RPMI8226 (cell line): ENCODE data around the gene PLCL1.
"Not testable (repeated sequence)": the region's sequence is repeated elsewhere in the genome, so short reads cannot be mapped to it uniquely, and the experiment has no call there.

ENCODE experiments used
- DNase-seq: peaks from one replicate; pipeline ENCODE4 v3.0.0-alpha.2; 2015

PLCL1 gene

DNA sequence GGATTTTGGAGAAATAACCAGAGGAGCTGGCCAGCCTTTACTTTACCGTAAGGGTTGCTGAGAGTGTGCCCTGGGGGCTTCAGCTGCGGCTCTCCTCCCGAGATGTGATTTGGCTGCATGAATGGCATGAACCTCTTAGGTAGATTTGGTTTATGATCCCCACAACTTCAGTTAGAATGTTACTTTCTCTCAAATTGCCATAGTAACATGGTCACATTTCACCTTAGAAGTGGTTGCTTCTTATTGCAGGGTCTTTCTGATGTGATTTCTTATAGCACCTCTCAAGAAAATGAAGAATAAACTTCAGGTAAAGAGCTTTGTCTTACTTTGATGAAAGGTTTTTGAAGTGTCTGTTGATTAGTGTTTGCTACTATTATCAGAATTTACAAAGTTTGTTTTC lies 5.6 kb downstream of the PLCL1 start:
- DNase-seq = no peak

DNA sequence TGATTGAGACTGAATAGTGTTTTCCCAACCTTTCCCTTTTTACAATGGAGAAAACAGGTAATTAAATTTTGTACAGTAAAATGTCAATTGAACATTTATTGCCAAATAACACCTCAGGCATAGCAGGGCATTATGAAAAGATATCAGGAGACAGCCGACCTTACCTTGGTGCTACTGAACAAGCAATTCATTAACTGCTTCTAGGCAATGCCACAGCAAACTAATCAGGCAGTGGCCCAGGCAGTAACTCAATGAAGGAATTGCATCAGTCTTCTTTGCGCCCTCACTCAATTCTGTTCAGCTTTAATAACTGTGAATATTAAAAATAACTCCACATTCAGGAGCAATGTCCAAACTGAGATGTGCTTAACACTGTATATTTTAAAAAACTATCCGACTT lies 6.1 kb downstream of the PLCL1 start:
- no peak for DNase-seq

DNA sequence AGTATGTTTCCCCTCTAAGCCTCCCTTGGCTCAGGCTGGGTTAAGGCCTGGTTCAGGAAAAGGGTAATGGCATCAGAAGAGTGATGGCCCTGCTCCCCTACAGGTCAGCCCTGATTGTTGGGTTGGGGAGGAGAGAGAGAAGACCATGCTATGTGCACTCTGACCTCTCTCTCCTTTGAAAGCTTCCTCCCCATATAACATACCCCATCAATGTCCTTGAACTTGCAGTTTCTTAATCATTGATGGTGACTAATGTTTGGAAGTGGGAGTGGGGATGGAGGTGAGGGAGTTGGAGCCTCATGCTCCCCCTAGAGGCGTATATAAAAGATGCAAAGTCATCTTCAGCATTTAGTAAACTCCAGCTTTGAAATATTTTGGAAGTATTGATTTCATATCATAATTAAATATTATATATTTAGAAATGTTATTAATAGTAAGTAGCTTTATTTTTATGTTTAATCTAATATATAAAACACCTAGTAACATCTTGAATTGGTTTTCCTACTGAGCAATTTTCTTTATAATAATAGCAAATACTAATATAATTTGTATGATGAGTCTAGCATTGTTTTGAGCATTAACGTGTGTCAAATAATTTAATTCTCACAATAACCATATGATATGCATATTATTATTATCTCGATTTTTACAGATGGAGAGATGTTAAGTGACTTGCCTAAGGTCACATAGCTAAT lies 8.8 kb downstream of the PLCL1 start:
- peak; percentile 27 for DNase-seq

DNA sequence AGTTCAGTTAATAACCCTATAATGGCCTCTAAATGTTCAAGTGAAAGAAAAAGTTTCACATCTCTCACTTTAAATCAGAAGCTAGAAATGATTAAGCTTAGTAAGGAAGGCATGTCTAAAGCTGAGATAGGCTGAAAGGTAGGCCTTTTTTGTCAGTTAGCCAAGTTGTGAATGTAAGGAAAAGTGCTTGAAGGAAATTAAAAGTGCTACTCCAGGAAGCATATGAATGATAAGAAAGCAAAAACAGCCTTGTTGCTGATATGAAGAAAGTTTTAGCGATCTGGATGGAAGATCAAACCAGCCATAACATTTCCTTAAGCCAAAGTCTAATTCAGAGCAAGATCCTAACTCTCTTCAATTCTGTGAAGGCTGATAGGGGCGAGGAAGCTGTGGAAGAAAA lies 10.1 kb downstream of the PLCL1 start:
- DNase-seq = no peak

DNA sequence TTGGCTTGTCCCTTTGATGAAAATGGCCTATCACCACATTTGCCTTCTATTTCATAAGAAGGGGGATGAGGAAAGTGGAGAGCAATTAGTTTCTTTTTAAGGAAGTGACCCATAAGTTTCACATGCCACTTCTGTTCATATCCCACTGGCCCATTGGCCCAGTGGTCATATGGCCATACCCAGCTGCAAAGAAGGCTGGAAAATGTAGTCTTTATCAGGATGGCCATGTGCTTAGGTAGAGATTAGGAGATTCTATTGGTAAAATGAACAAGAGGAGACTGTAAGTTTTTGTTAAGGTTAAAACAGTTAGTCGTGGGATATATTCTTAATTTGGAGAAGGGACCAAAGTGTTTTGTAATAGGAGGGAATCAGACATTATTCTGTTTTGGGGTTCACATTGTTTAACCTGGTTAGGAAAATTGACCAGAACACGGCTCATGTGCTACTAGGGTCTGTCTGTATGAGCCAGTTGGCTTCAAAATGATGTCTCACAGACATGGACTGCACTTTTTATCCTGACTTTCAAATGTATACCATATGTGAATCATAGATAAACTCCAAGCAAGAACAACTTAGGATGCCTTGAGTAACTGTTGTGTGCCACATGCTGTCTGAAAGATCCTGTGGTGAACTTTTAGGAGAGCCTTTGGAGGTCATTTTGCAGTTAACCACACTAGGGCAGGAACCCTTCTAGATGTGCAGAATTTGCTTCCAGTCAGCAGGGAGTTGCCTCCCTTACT lies 17.3 kb downstream of the PLCL1 start:
- no peak for DNase-seq

DNA sequence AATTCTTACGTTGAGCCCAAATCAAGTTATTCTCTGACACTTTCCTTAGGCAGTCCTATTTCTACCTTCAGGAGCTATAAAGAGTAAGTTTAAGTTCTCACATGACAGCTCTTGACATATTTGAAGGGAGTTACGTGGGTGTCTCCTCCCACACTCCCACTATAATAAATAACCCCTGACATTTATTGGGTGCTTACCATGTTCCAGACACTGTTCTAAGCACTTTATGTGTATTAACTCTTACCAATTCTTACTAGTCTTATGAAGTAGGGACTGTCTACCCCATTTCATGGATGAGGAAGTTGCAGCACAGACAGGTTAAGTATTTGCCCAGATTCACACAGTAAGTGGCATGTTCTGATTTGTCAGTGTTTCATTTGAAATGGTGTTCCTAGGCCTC lies 17.9 kb downstream of the PLCL1 start:
- no peak for DNase-seq

DNA sequence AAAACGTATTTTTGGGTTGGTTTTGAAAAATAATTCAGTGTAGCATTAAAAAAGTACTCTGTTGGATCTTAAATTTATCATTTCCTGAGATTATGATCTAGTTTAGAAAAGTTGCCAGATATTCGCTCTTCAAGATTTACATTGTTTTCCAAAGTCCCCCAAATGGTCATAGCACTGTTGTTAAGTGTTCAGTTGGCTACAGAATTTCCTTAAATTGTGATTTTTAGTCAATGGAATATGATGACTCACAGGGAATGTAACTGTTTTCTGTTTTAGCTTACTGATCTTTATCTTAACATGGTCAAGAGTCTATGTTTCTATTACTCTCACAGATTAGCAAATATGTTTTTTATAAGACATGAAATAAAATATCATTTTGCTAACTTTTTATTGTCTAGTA lies 23.2 kb downstream of the PLCL1 start:
- no peak for DNase-seq

DNA sequence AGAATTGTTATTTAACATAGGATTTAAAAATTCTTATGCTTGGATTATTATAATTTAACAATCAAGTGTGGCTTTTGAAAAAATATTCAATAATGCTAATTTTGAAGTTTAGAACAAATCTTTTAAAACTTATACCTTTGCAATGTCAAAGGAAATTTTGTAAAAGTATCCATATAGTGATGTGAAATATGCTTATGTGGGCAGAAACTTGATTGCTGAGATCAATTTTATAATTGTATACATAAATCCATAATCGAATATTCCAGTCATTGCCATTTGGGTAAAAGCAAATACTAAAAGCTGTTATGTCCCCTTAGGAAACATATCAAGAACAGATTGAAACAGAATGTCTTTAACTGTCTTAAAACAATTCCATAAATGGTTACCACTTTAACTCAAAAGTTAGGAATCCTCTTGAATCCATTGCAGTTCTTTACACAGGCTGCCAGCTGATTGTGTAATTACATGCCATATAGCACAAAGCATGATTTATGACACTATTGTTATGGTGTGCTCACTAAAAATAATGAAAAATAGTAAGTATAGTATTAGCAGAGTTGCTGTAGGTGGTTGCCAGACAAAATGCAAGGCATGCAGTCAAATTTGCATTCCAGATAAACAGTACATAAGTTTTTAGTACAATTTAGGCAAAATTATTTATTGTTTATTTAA lies 24.2 kb downstream of the PLCL1 start:
- DNase-seq = no peak

DNA sequence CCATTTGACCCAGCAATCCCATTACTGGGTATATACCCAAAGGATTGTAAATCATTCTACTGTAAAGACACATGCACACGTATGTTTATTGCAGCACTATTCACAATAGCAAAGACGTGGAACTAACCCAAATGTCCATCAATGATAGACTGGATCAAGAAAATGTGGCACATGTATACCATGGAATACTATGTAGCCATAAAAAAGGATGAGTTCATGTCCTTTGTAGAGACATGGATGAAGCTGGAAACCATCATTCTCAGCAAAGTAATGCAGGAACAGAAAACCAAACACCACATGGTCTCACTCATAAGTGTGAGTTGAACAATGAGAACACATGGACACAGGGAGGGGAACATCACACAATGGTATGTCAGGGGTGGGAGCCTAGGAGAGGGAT lies 30.4 kb downstream of the PLCL1 start:
- DNase-seq = not testable (repeated sequence)

DNA sequence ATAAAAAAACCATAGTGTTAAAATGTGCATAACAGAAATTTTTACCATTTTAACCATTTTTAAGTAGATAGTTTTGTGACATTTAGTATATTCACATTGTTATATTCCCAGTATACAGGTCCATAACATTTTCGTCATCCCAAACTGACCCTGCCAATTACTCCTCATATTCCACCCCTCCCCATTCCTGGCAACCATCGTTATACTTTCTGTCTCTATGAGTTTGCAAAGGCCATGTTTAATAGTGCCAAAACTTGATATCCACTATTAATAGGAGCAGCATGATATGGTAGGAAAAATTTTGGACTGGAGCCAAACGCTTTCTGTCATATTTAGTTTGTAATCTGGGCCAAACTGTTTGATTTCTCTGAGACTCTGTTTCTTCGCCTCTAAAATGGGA lies 30.9 kb downstream of the PLCL1 start:
- DNase-seq = no peak

DNA sequence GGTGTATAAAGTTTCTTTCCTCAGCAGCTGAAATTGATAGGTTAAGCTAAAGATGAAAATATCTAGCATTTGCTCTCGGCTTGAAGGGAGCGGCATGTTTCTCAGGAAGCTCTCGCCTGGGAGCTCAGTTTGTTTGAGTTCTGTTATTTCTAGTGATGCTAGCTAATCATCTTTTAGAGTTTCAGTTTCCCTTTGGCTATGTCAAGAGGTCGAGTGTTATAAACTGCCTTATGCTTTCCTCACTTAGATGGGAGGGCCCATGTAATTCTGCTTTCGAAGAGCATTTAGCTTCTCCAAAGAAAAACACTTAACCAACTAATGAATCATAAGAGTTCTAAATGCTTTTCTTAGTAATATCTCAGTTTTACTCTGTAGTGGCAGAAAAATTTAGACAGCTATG lies 33.6 kb downstream of the PLCL1 start:
- peak; percentile 86 for DNase-seq

DNA sequence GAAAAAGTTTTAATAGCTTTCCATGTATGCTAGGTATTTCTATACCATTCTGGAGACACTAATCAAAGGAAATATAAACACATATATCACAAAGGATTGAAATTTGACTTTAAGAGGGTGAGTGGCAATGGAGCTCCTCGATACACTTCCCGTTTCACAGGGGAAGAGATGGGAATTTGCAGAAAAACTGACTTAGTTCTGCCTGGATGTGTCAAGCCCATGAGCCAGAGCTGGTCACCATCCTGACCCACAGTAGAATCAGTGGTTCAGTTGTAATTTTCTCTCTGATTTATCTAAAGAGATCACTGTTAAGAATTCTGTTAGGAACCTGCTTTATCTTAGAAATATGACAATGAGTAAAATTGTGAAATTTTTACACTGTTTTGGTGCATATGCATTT lies 34.2 kb downstream of the PLCL1 start:
- DNase-seq = no peak

DNA sequence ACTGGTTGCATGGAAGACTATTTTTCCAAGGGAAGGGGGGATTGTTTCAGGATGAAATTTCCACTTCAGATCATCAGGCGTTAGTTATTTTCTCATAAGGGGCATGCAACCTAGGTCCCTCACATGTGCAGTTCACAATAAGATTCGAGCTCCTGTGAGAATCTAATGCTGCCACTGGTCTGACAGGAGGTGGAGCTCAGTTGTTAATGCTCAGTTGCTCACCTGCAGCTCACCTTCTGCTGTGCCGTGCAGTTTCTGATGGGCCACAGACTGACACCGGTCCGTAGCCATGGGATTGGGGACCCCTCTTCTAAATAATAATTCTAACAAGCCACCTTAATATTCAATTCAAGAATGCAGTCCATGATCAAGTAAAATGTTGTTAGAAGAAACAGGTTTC lies 34.9 kb downstream of the PLCL1 start:
- DNase-seq = peak; percentile 80

DNA sequence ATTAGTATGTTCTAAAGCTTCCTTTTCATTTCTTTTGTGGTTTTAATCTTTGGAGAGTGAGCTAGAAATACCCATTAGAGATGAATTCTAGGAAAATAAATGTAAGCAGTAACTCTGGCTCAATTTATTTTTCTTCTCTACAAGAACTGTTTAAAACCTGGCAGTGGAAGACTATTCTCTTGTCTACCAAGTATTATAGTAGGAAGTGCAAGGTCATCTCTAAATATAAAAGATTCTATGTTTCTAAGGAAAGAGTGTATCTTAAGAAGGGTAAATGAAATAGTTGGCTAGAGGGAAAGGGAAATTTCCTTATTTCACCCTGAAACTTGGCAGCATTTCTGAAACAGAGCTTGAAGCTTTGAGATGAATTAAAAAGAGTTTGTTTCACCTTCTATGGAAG lies 35.5 kb downstream of the PLCL1 start:
- DNase-seq = peak; percentile 26

DNA sequence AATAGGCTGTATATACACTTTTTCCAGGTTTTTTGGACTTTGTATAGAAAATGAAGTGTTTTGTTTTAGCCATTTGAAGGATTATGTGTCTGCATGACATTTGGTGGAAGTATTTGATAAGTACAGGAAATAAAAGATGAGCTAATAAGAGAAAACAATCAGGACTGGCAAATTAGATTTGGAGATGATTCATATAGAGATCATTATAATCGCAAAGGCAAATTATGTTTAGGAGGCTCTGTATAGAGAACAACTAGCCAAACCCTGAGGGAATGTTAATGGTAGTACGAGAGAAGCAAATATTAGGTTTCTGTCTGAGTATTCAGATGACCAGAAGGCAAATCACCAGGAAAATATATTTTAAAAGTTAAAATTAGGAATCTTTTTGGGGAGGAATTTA lies 41.7 kb downstream of the PLCL1 start:
- DNase-seq = no peak

DNA sequence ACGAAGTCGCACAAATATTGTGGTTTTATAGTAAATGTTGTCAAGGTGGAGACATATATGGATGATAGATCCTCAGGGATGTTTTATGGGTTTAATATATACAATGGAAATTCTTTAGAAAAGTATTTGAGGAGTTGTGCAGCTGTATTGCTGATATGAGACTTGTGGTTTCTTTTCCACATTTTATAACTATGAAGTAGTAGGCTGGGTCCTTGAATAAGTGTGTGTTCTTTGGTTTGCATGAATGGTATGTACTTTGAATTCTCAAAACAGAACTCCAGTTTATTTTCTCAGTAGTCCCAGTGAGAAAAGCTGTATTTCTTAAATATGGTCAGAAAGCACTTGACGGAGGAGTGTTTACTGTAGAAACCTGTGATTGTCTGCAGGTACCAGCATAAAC lies 42.4 kb downstream of the PLCL1 start:
- DNase-seq = no peak

DNA sequence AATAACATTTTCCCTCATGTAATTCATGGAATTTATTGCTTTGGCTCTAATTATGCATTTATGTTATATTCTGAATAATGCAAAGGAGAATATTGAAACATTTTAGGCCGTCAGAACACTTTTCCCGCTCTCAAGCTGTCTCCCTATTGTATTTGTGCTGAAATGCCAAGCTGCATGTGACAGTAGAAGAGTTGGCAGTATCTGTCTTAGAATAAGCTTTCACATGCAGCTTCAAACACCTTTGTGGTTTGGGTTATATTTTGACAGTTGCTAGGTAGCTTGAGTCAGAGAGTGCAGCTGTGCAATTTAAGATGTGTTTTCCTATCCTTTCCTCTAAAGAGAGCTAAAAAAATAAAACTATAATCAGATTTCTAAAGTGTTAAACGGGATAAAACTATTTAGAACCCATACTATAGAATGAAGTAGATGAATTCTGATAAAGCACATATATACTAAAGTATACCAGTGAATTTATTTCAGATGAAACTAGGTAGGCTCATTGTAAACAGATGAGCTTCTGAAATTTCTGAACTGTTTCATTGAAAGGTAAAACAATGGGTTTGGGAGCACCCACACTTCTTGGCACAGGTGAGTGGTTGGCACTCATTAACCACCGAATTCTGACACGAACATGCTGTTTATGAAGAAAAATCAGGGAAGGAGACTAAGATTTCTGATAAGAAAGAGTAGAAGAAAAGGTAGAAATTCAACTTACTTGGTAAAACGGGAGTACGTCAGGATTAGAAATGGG lies 43.4 kb downstream of the PLCL1 start:
- peak; percentile 87 for DNase-seq

DNA sequence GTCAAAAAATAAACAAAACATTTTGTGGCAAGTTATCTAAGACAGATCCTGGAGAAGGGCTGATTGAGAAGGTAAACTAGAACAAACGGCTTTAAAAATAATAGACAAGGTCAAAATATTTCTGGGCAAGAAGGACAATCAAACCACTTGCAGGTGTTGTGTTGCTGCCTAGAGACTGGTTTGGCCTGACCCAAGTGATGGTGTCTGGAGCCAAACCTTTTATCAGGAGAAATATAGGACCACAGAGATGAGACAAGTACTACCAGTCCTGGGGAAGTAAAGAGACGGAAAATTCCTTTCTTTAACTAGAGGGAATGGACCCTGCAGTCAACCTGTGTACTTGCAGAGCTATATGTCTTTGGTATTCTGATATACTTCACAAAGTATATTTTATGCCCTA lies 44.2 kb downstream of the PLCL1 start:
- peak; percentile 26 for DNase-seq

DNA sequence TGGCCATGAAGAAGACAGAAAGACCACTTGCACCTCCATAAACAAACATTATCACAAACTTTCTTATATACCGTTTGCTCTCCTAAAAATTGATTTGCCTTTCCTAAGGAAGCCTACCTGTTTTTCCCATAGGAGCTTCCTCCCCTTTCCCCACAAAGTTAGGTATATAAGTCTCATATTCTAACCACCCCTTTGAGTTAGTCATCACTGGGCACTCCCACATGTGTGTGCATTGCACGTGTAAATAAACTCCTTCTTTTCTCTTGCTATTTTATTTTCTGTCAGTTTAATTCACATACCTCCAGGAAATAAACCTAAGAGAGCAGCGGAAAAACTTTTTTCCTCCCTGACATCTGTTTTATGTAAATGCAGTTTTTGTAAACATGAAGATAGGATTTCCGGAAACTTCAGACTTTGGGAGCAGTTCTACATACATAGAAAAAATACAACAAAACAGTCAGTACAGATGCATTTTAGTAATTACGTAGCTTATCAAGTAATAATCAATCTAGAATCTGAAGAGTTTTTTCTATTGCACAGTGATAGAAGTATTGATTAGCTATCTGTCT lies 46.6 kb downstream of the PLCL1 start:
- DNase-seq = no peak

DNA sequence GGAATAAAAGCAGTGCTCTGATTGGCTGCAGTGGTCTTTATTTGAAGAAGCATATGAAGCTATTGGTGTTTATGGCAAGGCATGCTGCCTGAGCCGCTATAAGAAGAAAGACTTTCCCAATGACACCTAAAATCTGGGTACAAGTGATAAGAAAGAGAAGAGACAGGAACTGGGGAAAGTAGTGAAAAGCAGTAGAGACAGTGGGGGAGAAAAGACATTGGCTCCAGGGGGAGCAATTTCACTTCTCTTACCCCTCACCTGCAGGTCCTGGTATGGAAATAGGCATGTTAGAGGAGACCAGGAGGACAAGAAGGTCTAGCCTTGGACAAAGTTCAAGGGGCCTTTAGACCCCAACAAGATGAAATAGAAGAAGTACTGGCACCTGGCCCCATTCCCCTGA lies 47.1 kb downstream of the PLCL1 start:
- DNase-seq = peak; percentile 50

DNA sequence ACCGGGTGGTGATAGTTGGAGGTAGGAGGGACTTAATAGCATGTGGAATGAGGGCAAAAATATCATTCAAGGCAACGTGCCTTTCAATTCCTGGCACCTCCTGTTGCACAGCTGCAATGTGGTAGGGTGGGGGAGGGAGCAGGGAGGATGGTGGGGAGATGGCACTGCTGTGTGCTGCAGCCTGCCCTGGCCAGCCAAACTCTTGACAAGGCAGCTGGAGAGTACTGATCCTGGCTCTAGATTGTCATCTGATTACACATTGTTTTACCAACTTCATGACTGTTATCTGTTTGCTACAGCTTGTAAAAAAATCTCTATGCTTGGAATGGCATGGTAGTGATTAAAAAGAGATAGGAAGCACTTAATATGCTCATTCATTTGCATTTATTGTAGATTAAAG lies 47.7 kb downstream of the PLCL1 start:
- peak; percentile 85 for DNase-seq

DNA sequence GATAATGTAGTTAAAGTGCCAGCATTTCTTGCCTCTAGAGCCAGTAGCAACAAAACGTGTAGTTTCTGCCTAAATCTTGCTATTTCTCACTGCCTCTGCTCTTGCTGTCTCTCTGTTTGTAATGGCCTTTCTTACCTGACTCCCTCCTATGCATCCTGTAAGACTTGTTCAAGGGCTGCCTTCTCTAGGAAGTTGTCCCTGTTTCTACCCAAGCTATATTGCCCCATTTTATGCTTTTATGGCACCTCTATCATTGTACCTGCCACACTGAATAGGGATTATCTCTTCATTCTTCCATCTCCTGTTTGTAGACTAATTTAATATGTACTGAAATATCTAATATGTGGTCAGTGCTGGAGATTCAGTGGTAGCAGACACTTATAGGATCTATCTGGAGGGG lies 49.2 kb downstream of the PLCL1 start:
- no peak for DNase-seq

DNA sequence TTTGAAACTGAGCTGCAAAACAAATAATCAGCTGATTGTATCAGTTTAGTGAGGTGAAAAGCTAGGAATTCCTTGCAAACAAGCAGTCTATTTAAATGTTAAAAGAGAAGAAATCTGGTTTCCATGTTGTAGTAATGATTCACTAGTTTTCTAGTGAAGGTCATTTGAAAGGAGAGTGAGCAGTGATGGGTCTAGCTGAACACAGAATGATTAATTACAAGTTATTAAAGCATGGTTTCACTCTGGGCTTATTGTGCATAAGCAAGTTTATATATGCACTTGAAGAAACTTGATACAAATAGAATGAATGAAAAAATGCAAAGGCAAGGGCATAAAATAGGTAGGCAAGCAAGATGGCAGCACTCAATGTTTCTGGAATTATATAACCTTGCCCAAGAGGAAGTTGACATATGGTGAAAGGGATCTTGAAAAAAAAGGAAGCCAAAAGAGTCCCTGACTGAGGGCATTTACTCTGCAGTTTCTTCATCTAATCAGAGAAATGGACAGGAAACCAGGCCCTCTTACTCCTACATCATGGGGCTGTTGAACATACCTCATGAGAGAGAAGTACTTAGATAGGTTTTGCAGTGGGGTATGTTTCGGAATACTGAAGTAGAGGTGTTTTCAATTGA lies 53.2 kb downstream of the PLCL1 start:
- no peak for DNase-seq
